Osteocyte (in vitro differentiated cells): ENCODE measurements around the gene FCRL6. TPM values are rescaled to one million over a fixed set of nuclear protein-coding genes. Genes with fewer than 3 reads are reported as not detected.

Experiments
- DNase-seq: peaks from one replicate; pipeline ENCODE4 v3.0.0; 2021; ENCODE audit warnings: mixed read lengths; ENCODE audit not compliant: unreplicated experiment; ENCODE audit errors: extremely low spot score
- H3K27ac Mint-ChIP-seq: one replicate; pipeline ENCODE4 v1.8.0; 2021; ENCODE audit warnings: mild to moderate bottlenecking, mixed read lengths; ENCODE audit not compliant: unreplicated experiment
- H3K27me3 Mint-ChIP-seq: one replicate; pipeline ENCODE4 v1.8.0; 2021; ENCODE audit warnings: mixed read lengths; ENCODE audit not compliant: unreplicated experiment
- H3K36me3 Mint-ChIP-seq: one replicate; pipeline ENCODE4 v1.8.0; 2021; ENCODE audit warnings: mixed read lengths; ENCODE audit not compliant: unreplicated experiment
- H3K4me1 Mint-ChIP-seq: one replicate; pipeline ENCODE4 v1.8.0; 2021; ENCODE audit warnings: mixed read lengths; ENCODE audit not compliant: unreplicated experiment
- H3K4me3 Mint-ChIP-seq: one replicate; pipeline ENCODE4 v1.8.0; 2021; ENCODE audit warnings: mild to moderate bottlenecking, moderate library complexity, mixed read lengths; ENCODE audit not compliant: unreplicated experiment
- H3K9me3 Mint-ChIP-seq: one replicate; pipeline ENCODE4 v1.8.0; 2021; ENCODE audit warnings: mixed read lengths; ENCODE audit not compliant: unreplicated experiment
- CTCF ChIP-seq: fragments of 200-600 bp; sonication (generic); IDR thresholded peaks from 2 replicates; pipeline ENCODE4 v1.5.0; 2021; ENCODE audit warnings: antibody characterized with exemption, mild to moderate bottlenecking, moderate library complexity
- total RNA-seq: library from RNA; stranded (reverse); gene quantifications from 2 replicates; pipeline ENCODE4 v1.2.1, GENCODE V29; 2021

Gene FCRL6
- total RNA-seq, 1 donor from 2014 or later: not detected

DNA sequence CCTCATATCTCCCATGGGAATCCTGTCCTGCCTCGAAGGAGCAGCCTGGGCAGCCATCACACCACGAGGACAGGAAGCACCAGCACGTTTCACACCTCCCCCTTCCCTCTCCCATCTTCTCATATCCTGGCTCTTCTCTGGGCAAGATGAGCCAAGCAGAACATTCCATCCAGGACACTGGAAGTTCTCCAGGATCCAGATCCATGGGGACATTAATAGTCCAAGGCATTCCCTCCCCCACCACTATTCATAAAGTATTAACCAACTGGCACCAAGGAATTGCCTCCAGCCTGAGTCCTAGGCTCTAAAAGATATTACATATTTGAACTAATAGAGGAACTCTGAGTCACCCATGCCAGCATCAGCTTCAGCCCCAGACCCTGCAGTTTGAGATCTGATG lies 33.2 kb downstream of the FCRL6 start:
- no peaks in the 10 kb centered on the region for H3K4me1 Mint-ChIP-seq
- H3K4me3 Mint-ChIP-seq: no peak overlapping the region
- H3K36me3 Mint-ChIP-seq: no peaks in the 10 kb centered on the region
- no peaks in the 10 kb centered on the region for H3K9me3 Mint-ChIP-seq
- DNase-seq: no peak
- no peak overlapping the region for H3K27ac Mint-ChIP-seq
- TF ChIP-seq CTCF: no peak
- no peaks in the 10 kb centered on the region for H3K27me3 Mint-ChIP-seq

GRCh38 chr1:159835862-159836525 lies 33.8 kb downstream of the FCRL6 start:
- H3K36me3 Mint-ChIP-seq: no peaks in the 10 kb centered on the region
- H3K9me3 Mint-ChIP-seq: no peaks in the 10 kb centered on the region
- H3K27ac Mint-ChIP-seq: no peak overlapping the region
- H3K27me3 Mint-ChIP-seq: no peaks in the 10 kb centered on the region
- H3K4me1 Mint-ChIP-seq: no peaks in the 10 kb centered on the region
- H3K4me3 Mint-ChIP-seq: no peak overlapping the region
- no peak for DNase-seq
- TF ChIP-seq CTCF: no peak

DNA sequence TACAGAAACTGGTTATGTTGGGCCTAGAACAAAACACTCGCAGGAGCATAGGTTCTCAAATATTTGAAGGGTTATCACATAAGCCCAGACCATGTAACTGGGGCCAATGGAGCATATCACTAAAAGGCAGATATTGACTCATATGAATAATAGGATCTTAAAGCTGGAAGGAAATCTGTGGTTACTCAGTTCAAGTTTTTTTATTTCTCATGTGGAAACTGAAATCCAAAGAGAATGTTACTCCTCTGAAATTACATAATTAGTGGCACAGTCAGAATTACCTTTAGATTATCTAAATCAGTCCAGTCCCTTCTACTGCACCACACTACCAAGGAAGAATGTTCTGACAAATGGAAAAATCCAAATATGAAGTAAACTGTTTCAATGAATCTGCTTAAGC lies 36.6 kb downstream of the FCRL6 start:
- no peak for DNase-seq
- H3K27me3 Mint-ChIP-seq: no peaks in the 10 kb centered on the region
- no peak for TF ChIP-seq CTCF
- H3K9me3 Mint-ChIP-seq: no peaks in the 10 kb centered on the region
- H3K4me1 Mint-ChIP-seq: no peaks in the 10 kb centered on the region
- H3K27ac Mint-ChIP-seq: no peak overlapping the region
- no peak overlapping the region for H3K4me3 Mint-ChIP-seq
- no peaks in the 10 kb centered on the region for H3K36me3 Mint-ChIP-seq

DNA sequence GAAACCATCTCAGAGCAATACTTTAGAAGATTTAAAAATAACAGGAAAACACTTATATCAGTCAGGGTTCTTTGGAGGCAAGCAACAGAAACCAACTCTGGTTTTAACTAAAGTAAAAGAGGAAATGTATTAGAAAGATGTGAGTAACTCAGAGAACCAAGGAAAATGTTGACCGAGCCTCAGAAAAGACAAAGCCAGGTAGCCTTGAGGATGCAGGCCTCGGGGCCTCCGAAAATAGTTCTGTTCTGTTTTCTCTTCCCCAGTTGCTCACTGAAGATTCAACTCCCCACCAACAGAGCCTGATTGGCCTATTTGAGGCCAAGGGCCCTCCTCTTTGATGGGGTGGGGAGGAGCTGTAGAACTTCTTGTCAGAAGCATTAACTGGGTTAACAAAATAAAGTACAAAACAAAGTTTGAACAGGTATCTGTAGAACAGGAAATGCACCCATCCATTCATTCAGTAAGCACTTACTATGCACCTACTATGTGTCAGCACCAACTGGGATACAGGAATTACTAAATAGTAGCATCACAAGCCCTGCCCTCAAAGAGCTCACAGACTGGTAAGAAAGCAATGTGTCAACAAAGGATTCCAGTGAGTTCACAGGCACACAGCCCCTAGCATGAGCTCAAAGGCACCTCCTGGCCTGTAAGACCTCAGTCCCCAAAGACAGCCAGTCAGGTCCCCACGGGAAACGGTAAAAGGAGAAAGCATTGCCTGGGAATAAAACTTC lies 37.1 kb downstream of the FCRL6 start:
- Mint-ChIP-seq H3K36me3 (no peaks in the 10 kb centered on the region), H3K4me3 (no peak overlapping the region), H3K27me3 (peaks cover under 1% of the 10 kb centered on the region), H3K27ac (no peak overlapping the region), H3K9me3 (no peaks in the 10 kb centered on the region), H3K4me1 (no peaks in the 10 kb centered on the region)
- DNase-seq: no peak
- no peak for TF ChIP-seq CTCF

DNA sequence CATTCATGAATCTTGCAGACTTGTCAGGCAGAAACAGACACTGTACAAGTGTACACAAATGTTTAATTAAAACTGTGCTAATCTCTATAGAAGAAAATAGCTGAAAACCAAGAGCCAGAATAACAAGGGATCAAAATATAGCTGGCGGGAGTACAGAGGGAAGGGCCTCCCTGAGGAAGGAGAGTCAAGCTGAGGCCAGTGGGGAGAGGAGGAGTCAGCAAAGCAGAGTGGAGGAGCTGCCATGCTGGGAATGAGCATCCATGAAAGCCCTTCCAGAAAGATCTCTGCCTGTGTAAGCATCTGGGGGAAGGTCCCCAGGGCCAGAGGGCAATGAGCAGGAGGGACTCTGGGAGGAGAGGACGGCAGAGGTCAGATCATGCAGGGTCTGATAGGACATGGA lies 39.6 kb downstream of the FCRL6 start:
- no peaks in the 10 kb centered on the region for H3K9me3 Mint-ChIP-seq
- peaks cover 6% of the 10 kb centered on the region for H3K27me3 Mint-ChIP-seq
- no peak for DNase-seq
- H3K4me1 Mint-ChIP-seq: no peaks in the 10 kb centered on the region
- no peaks in the 10 kb centered on the region for H3K36me3 Mint-ChIP-seq
- no peak for TF ChIP-seq CTCF
- no peak overlapping the region for H3K27ac Mint-ChIP-seq
- H3K4me3 Mint-ChIP-seq: no peak overlapping the region
